HG03025 (cell line): ENCODE data around the gene UGT2B7.

Experiments used
- ATAC-seq: cut with Tn5 transposase; IDR thresholded peaks from one replicate; pipeline ENCODE4 v1.9.1; 2021; ENCODE audit warnings: mild to moderate bottlenecking, moderate library complexity; ENCODE audit not compliant: unreplicated experiment, low FRiP score

The UGT2B7 gene

DNA sequence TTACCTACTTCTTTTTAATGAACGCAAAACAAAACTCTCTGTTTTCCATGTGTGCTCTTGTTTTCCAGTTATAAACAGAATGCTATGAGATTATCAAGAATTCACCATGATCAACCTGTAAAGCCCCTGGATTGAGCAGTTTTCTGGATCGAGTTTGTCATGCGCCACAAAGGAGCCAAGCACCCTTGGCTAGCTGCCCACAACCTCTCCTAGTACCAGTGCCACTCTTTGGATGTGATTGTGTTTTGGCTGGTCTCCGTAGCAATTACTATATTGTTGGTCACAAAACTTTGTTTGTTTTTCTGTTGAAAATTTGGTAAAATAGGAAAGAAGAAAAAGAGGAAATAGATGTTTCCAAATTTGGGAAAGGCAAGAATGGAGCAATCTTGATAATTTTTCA lies 51.1 kb downstream of the UGT2B7 start:
- no peak for ATAC-seq

GRCh38 chr4:69154021-69154420 lies 57.7 kb downstream of the UGT2B7 start:
- ATAC-seq, result no peak

GRCh38 chr4:69156913-69157312 lies 60.6 kb downstream of the UGT2B7 start:
- no peak for ATAC-seq
